ENCODE results near the gene VSNL1. TPM values are rescaled to one million over a fixed set of nuclear protein-coding genes. Genes with fewer than 3 reads are reported as not detected.

VSNL1 gene
- polyA plus RNA-seq, 1 of the 3 experiments (the other 2 are of a cell fraction): 1.3 TPM

GRCh38 chr2:17621781-17622180 is 81.3 kb downstream of the VSNL1 start:
- no peaks in the 10 kb centered on the region for H3K27me3 ChIP-seq (ENCODE audit: insufficient read depth)
- peak overlapping the region; percentile 62 for H3K4me2 ChIP-seq
- H3K9me2 ChIP-seq: no peaks in the 10 kb centered on the region
- TF ChIP-seq FOSL2 (IDR thresholded peaks at IDR 0.05; ENCODE audit: borderline replicate concordance, low read depth) (peak; percentile 60; the same call in 1 of the 2 replicates), YY1 (IDR thresholded peaks at IDR 0.05; ENCODE audit: low read depth) (no peak)
- H3K4me3 ChIP-seq (ENCODE audit: low read depth in 2 of 2, low read length in 1 of 2): no peak overlapping the region
- no peak overlapping the region for H2AFZ ChIP-seq (ENCODE audit: low read depth)
- POLR2A ChIA-PET: no interaction called here
- peaks cover 3 to 26% of the 10 kb centered on the region in 2 experiments; a peak in 3 of 4 replicates for H3K4me1 ChIP-seq (ENCODE audit: control insufficient read depth in 1 of 2, insufficient read depth in 2 of 2, low read depth in 1 of 2, low read length in 1 of 2)
- WGBS (ENCODE audit: low lambda C conversion rate): 61% methylated on average over 2 of the region's 2 CpGs
- no peaks in the 10 kb centered on the region for H3K9me3 ChIP-seq
- H3K36me3 ChIP-seq (replicated peaks in 1 of 2; ENCODE audit: control insufficient read depth in 1 of 2, insufficient read depth in 2 of 2, low read length in 1 of 2): no peaks in the 10 kb centered on the region
- CTCF ChIA-PET: interaction anchor here (0.6 to 1.2 kb wide), 4 partner anchors 8 to 865 kb away, joined by 3 read pairs; no protein-coding TSS in a partner anchor
- H3K79me2 ChIP-seq (ENCODE audit: insufficient read depth): no peaks in the 10 kb centered on the region
- no peak for DNase-seq
- no peak overlapping the region for H3K9ac ChIP-seq
- peak overlapping the region in 1 of 2 experiments; percentile 77; a peak in 2 of 4 replicates for H3K27ac ChIP-seq (ENCODE audit: low read depth in 2 of 2, low read length in 1 of 2)
- H3F3A ChIP-seq (replicated peaks; ENCODE audit: insufficient read depth): peaks cover 23% of the 10 kb centered on the region
- no peaks in the 10 kb centered on the region for H4K20me1 ChIP-seq (ENCODE audit: insufficient read depth)

- Histone ChIP-seq H3K9me2 (no peaks in the 10 kb centered on the region), H4K20me1 (ENCODE audit: insufficient read depth) (no peaks in the 10 kb centered on the region), H3K9me3 (no peaks in the 10 kb centered on the region), H3F3A (replicated peaks; ENCODE audit: insufficient read depth) (peaks cover 13% of the 10 kb centered on the region), H3K27me3 (ENCODE audit: insufficient read depth) (no peaks in the 10 kb centered on the region), H3K4me1 (ENCODE audit: control insufficient read depth in 1 of 2, insufficient read depth in 2 of 2, low read depth in 1 of 2, low read length in 1 of 2) (peaks cover 3 to 21% of the 10 kb centered on the region in 2 experiments; a peak in 3 of 4 replicates), H3K4me3 (ENCODE audit: low read depth in 2 of 2, low read length in 1 of 2) (no peak overlapping the region), H3K9ac (no peak overlapping the region), H2AFZ (ENCODE audit: low read depth) (no peak overlapping the region), H3K36me3 (replicated peaks in 1 of 2; ENCODE audit: control insufficient read depth in 1 of 2, insufficient read depth in 2 of 2, low read length in 1 of 2) (no peaks in the 10 kb centered on the region), H3K79me2 (ENCODE audit: insufficient read depth) (no peaks in the 10 kb centered on the region), H3K27ac (ENCODE audit: low read depth in 2 of 2, low read length in 1 of 2) (no peak overlapping the region), H3K4me2 (no peak overlapping the region)
- ChIA-PET CTCF (interaction anchor here (0.9 to 2.3 kb wide), 4 partner anchors 21 to 45 kb away, joined by 3 to 13 read pairs (median 6); no protein-coding TSS in a partner anchor), POLR2A (no interaction called here)
- 83% methylated on average over 3 of the region's 3 CpGs for WGBS (ENCODE audit: low lambda C conversion rate)
- no peak for TF ChIP-seq RAD21 (IDR thresholded peaks at IDR 0.05; ENCODE audit: low read length)
- no peak for TF ChIP-seq PBX3 (IDR thresholded peaks at IDR 0.05)
- no peak for TF ChIP-seq FOSL2 (IDR thresholded peaks at IDR 0.05; ENCODE audit: borderline replicate concordance, low read depth)
- no peak for TF ChIP-seq SIN3A (IDR thresholded peaks at IDR 0.05; ENCODE audit: borderline replicate concordance, low read depth, low read length)
- TF ChIP-seq FOXJ3 (CRISPR knock-in tag; IDR thresholded peaks at IDR 0.05): no peak
- no peak for TF ChIP-seq NFIC (IDR thresholded peaks at IDR 0.05; ENCODE audit: borderline replicate concordance)
- TF ChIP-seq MXI1 (IDR thresholded peaks at IDR 0.05; ENCODE audit: low read depth, low read length): no peak
- TF ChIP-seq TCF12 (IDR thresholded peaks at IDR 0.05): no peak
- TF ChIP-seq NRF1 (IDR thresholded peaks at IDR 0.05; ENCODE audit: low read depth, low read length): no peak
- no peak for TF ChIP-seq ZBTB33 (IDR thresholded peaks at IDR 0.05; ENCODE audit: borderline replicate concordance, low read depth)
- TF ChIP-seq CTCF (IDR thresholded peaks at IDR 0.05): no peak
- DNase-seq: no peak
Observed at GRCh38 chr2:17625446-17625845, 85.0 kb downstream of the VSNL1 start.

Data from SK-N-SH (cell line).